ENCODE results near the gene SLC12A4.
"Not testable (repeated sequence)": the region's sequence is repeated elsewhere in the genome, so short reads cannot be mapped to it uniquely, and the experiment has no call there.

GRCh38 chr16:67937713-67938112, 30.7 kb downstream of the SLC12A4 start:
- TF ChIP-seq CTCF, POLR2A, EP300 (IDR thresholded peaks at IDR 0.05): not testable (repeated sequence)
